Measurements from ENCODE around the gene STK31. TPM values are rescaled to one million over a fixed set of nuclear protein-coding genes. Genes with fewer than 3 reads are reported as not detected.
"Not testable (repeated sequence)": the region's sequence is repeated elsewhere in the genome, so short reads cannot be mapped to it uniquely, and the experiment has no call there.

Gene STK31
- total RNA-seq, 1 donor, result not detected

DNA sequence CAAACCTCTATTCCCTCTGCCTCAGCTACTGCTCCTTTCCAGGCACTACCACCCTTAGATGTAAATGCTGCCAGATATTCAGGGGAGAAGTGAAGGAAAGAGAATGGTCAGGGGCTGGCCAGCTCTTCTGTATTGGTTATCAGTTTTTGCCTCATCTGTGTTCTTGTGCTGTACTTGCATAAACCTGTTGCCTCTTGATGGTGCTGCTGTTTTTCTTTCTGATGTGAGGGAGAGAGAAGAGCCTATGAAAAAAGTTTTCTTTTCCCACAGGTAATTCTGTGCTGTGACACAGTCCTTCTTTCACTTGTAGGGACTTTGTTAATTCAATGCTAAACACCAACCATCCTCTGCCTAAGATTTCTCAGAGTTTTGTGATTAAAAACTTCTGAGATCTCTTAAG, 57.5 kb downstream of the STK31 start:
- DNase-seq (ENCODE audit: low read depth), result no peak
- TF ChIP-seq, protein P1, sequence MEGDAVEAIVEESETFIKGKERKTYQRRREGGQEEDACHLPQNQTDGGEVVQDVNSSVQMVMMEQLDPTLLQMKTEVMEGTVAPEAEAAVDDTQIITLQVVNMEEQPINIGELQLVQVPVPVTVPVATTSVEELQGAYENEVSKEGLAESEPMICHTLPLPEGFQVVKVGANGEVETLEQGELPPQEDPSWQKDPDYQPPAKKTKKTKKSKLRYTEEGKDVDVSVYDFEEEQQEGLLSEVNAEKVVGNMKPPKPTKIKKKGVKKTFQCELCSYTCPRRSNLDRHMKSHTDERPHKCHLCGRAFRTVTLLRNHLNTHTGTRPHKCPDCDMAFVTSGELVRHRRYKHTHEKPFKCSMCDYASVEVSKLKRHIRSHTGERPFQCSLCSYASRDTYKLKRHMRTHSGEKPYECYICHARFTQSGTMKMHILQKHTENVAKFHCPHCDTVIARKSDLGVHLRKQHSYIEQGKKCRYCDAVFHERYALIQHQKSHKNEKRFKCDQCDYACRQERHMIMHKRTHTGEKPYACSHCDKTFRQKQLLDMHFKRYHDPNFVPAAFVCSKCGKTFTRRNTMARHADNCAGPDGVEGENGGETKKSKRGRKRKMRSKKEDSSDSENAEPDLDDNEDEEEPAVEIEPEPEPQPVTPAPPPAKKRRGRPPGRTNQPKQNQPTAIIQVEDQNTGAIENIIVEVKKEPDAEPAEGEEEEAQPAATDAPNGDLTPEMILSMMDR (IDR thresholded peaks at IDR 0.05; ENCODE audit: insufficient read depth, low read depth, low read length), result no peak
- no peak overlapping the region for H3K4me3 ChIP-seq (ENCODE audit: low read depth, low read length)

- no peak overlapping the region for H3K4me3 ChIP-seq (ENCODE audit: low read depth, low read length)
- no peak for DNase-seq (ENCODE audit: low read depth)
- TF ChIP-seq, protein P1 (IDR thresholded peaks at IDR 0.05; ENCODE audit: insufficient read depth, low read depth, low read length), result no peak
Observed at GRCh38 chr7:23768022-23768421, 58.0 kb downstream of the STK31 start.

DNA sequence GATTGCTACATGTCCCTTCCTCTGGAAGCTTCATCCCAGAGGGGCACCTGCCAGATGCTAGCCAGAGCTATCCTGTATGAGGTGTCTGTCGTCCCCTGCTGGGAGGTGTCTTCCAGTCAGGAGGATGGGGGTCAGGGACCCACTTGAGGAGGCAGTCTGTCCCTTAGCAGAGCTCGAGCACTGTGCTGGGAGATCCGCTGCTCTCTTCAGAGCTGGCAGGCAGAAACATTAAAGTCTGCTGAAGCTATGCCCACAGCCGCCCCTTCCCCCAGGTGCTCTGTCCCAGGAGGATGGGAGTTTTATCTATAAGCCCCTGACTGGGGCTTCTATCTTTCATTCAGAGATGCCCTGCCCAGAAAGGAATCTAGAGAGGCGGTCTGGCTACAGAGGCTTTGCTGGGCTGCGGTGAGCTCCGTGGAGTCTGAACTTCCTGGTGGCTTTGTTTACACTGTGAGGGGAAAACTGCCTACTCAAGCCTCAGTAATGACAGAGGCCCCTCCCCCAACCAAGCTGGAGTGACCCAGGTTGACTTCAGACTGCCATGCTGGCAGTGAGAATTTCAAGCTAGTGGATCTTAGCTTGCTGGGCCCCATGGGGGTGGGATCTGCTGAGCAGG, 69.3 kb downstream of the STK31 start:
- not testable (repeated sequence) for H3K4me3 ChIP-seq (ENCODE audit: low read depth, low read length); DNase-seq (ENCODE audit: low read depth)

- TF ChIP-seq, protein P1 (IDR thresholded peaks at IDR 0.05; ENCODE audit: insufficient read depth, low read depth, low read length), result no peak
- DNase-seq (ENCODE audit: low read depth), result no peak
- H3K4me3 ChIP-seq (ENCODE audit: low read depth, low read length), result no peak overlapping the region
Observed at GRCh38 chr7:23783115-23783514, 73.1 kb downstream of the STK31 start.

DNA sequence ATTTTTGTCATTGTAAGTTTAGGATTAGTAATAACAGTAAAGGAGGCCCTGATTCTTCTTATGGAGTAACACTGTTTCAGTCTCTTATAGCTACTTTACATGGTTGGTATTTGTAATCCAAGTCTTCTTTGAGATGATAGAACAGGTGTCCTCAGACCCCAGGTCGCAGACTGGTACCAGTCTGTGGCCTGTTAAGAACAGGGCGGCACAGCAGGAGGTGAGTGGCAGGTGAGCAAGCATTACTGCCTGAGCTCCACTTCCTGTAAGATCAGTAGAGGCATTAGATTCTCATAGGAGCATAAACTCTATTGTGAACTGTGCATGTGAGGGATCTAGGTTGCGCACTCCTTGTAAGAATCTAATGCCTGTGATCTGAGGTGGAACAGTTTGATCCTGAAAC, 77.3 kb downstream of the STK31 start:
- TF ChIP-seq, protein P1 (IDR thresholded peaks at IDR 0.05; ENCODE audit: insufficient read depth, low read depth, low read length), result no peak
- DNase-seq (ENCODE audit: low read depth), result no peak
- no peak overlapping the region for H3K4me3 ChIP-seq (ENCODE audit: low read depth, low read length)

DNA sequence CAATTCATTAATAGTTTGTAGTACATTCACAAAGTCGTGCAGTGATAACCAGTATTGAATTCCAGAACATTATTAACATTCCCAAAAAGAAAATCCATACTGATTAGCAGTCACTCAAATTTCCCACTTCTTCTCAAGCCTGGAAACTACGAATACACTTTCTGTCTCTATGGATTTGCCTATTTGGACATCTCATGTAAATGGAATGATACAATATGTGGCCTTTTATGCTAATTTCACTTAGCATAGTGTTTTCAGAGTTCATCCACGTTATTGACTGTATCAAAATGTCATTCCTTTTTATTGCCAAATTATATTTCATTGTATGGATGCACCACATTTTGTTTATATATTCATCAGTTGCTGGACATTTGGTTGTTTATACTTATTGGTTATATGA, 78.8 kb downstream of the STK31 start:
- TF ChIP-seq, protein P1 (IDR thresholded peaks at IDR 0.05; ENCODE audit: insufficient read depth, low read depth, low read length), result no peak
- DNase-seq (ENCODE audit: low read depth), result no peak
- H3K4me3 ChIP-seq (ENCODE audit: low read depth, low read length), result no peak overlapping the region

DNA sequence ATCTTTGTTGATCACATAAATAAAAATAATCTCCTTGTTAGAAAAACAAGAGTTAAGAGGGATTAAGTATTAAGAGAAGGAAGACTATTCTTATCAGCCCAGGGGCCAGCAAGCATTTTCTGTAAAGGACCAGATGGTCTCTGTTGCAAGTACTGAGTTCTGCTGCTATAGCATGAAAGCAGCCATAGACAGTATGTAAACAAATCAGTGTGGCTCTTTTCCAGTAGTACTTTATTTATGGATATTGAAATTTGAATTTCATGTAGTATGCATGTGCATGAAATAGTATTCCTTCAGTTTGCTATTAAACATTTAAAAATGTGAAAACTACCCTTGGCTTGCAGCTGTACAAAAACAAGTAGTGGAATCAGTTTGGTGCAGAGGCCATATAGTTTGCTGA, 81.7 kb downstream of the STK31 start:
- DNase-seq (ENCODE audit: low read depth), result peak; percentile 8
- TF ChIP-seq, protein P1 (IDR thresholded peaks at IDR 0.05; ENCODE audit: insufficient read depth, low read depth, low read length), result no peak
- H3K4me3 ChIP-seq (ENCODE audit: low read depth, low read length), result no peak overlapping the region
